IMR-90 (cell line): ENCODE measurements around the gene OR10A3. TPM values are rescaled to one million over a fixed set of nuclear protein-coding genes. Genes with fewer than 3 reads are reported as not detected.

Experiments
- ATAC-seq: fragments of 200-7000 bp; cut with Tn5 transposase; 2 replicates; pipeline ENCODE4 v1.9.1; 2020; ENCODE audit warnings: low read depth, mild to moderate bottlenecking, moderate library complexity
- BruUV-seq: library from RNA; stranded (reverse); fragments of 400-500 nt; replicated peaks from 2 replicates; lab custom pipeline; 2021; lab: Mats Ljungman, UMichigan
- CTCF ChIA-PET: fragments of 300-600 bp; formaldehyde crosslinking; extraction: SDS; loops from one replicate; lab custom pipeline; 2021; ENCODE audit warnings: antibody characterized with exemption; lab: Yijun Ruan, JAX
- POLR2A ChIA-PET: fragments of 300-600 bp; sonication (Branson Sonifier 250); formaldehyde crosslinking; loops from one replicate; lab custom pipeline; 2022; ENCODE audit warnings: antibody characterized with exemption; ENCODE audit not compliant: unreplicated experiment; lab: Charles Lee
- DNase-seq: peaks from one replicate; pipeline ENCODE4 v3.0.0; 2013
- H2AFZ ChIP-seq: replicated peaks from 2 replicates; pipeline ENCODE3; 2013; ENCODE audit warnings: low read length, mild to moderate bottlenecking; ENCODE audit not compliant: poor library complexity
- H2AK5ac ChIP-seq: 2 replicates; pipeline ENCODE4 v1.6.1; 2013; ENCODE audit warnings: low read depth, low read length, inconsistent platforms
- H2AK9ac ChIP-seq: replicated peaks from 2 replicates; pipeline ENCODE3; 2013; ENCODE audit warnings: mild to moderate bottlenecking, low read depth, low read length, moderate library complexity; ENCODE audit not compliant: poor library complexity
- H2BK120ac ChIP-seq: 2 replicates; pipeline ENCODE4 v1.6.1; 2013; ENCODE audit warnings: low read depth, low read length, inconsistent platforms
- H2BK15ac ChIP-seq: 3 replicates; pipeline ENCODE4 v1.6.1; 2013; ENCODE audit warnings: low read depth, low read length, inconsistent platforms
- H2BK20ac ChIP-seq: 2 replicates; pipeline ENCODE4 v1.6.1; 2013; ENCODE audit warnings: low read depth, mild to moderate bottlenecking, inconsistent platforms, low read length, moderate library complexity
- H2BK5ac ChIP-seq: 2 replicates; pipeline ENCODE4 v1.6.1; 2013; ENCODE audit warnings: mild to moderate bottlenecking, low read depth, low read length, inconsistent platforms; ENCODE audit not compliant: poor library complexity, severe bottlenecking
- H3K14ac ChIP-seq: replicated peaks from 2 replicates; pipeline ENCODE4 v1.6.1; 2013; ENCODE audit warnings: low read depth, low read length, inconsistent platforms
- H3K18ac ChIP-seq: 2 replicates; pipeline ENCODE4 v1.6.1; 2013; ENCODE audit warnings: low read depth, low read length, control low read depth
- H3K23ac ChIP-seq: 2 replicates; pipeline ENCODE4 v1.6.1; 2013; ENCODE audit warnings: low read depth, low read length, inconsistent platforms
- H3K27ac ChIP-seq: 2 replicates; pipeline ENCODE4 v1.5.1; 2013; ENCODE audit warnings: mild to moderate bottlenecking, control low read depth, low read length; ENCODE audit not compliant: insufficient read depth
- H3K27me3 ChIP-seq: 2 replicates; pipeline ENCODE4 v1.6.1; 2013; ENCODE audit warnings: low read length; ENCODE audit not compliant: control insufficient read depth, insufficient read depth
- H3K36me3 ChIP-seq: 2 replicates; pipeline ENCODE4 v1.6.1; 2013; ENCODE audit warnings: low read length, mixed read lengths; ENCODE audit not compliant: control insufficient read depth, insufficient read depth
- H3K4ac ChIP-seq: 2 replicates; pipeline ENCODE4 v1.6.1; 2013; ENCODE audit warnings: low read depth, low read length, inconsistent platforms
- H3K4me1 ChIP-seq: 2 replicates; pipeline ENCODE4 v1.6.1; 2013; ENCODE audit warnings: low read length, mixed read lengths; ENCODE audit not compliant: control insufficient read depth, insufficient read depth
- H3K4me2 ChIP-seq: 2 replicates; pipeline ENCODE4 v1.6.1; 2013; ENCODE audit warnings: low read depth, mild to moderate bottlenecking, control low read depth, low read length, moderate library complexity
- H3K4me3 ChIP-seq: 2 replicates; pipeline ENCODE4 v1.5.1; 2013; ENCODE audit warnings: low read depth, mild to moderate bottlenecking, control low read depth, low read length, moderate library complexity; ENCODE audit not compliant: insufficient read depth
- H3K56ac ChIP-seq: 2 replicates; pipeline ENCODE4 v1.6.1; 2013; ENCODE audit warnings: low read length, inconsistent platforms; ENCODE audit not compliant: insufficient read depth; ENCODE audit errors: extremely low read depth
- H3K79me1 ChIP-seq, 2 experiments: 2 replicates each; pipeline ENCODE4 v1.6.1; 2013; ENCODE audit warnings: low read length in 2 of 2, inconsistent platforms in 1 of 2, low read depth in 1 of 2
- H3K9ac ChIP-seq: 2 replicates; pipeline ENCODE4 v1.6.1; 2013; ENCODE audit warnings: low read depth, low read length, control low read depth
- H3K9me1 ChIP-seq: 2 replicates; pipeline ENCODE4 v1.6.1; 2013; ENCODE audit warnings: low read length, inconsistent platforms; ENCODE audit not compliant: insufficient read depth
- H3K9me3 ChIP-seq: 2 replicates; pipeline ENCODE4 v1.6.1; 2013; ENCODE audit warnings: low read length; ENCODE audit not compliant: control insufficient read depth, insufficient read depth
- H4K20me1 ChIP-seq: 2 replicates; pipeline ENCODE4 v1.6.1; 2013; ENCODE audit warnings: low read length, inconsistent platforms; ENCODE audit not compliant: insufficient read depth
- H4K5ac ChIP-seq: 2 replicates; pipeline ENCODE4 v1.6.1; 2013; ENCODE audit warnings: mild to moderate bottlenecking, low read depth, low read length, control low read depth
- H4K8ac ChIP-seq, 2 experiments: 2 replicates each; pipeline ENCODE4 v1.6.1; 2013; ENCODE audit warnings: low read depth in 2 of 2, low read length in 2 of 2, control low read depth in 1 of 2, inconsistent platforms in 1 of 2
- H4K91ac ChIP-seq: 2 replicates; pipeline ENCODE4 v1.6.1; 2013; ENCODE audit warnings: low read depth, low read length, inconsistent platforms; ENCODE audit not compliant: insufficient read depth
- CEBPB ChIP-seq: IDR thresholded peaks from 2 replicates; pipeline ENCODE4 v1.6.1; 2012; ENCODE audit warnings: low read depth, low read length, improper control_type of control experiment
- FOS ChIP-seq: fragments of 150-350 bp; IDR thresholded peaks from 2 replicates; pipeline ENCODE4 v1.6.1; 2016; ENCODE audit warnings: low read depth, low read length
- MAFK ChIP-seq: IDR thresholded peaks from 2 replicates; pipeline ENCODE4 v1.6.1; 2012; ENCODE audit warnings: low read depth, low read length, improper control_type of control experiment
- MXI1 ChIP-seq: IDR thresholded peaks from 2 replicates; pipeline ENCODE4 v1.6.1; 2012; ENCODE audit warnings: low read depth, mild to moderate bottlenecking, low read length, moderate library complexity, borderline replicate concordance
- NFE2L2 ChIP-seq: fragments of 150-350 bp; IDR thresholded peaks from 2 replicates; pipeline ENCODE4 v1.6.1; 2016; ENCODE audit warnings: low read depth, mild to moderate bottlenecking, low read length
- RCOR1 ChIP-seq: IDR thresholded peaks from 2 replicates; pipeline ENCODE4 v1.6.1; 2012; ENCODE audit warnings: mild to moderate bottlenecking, low read length, improper control_type of control experiment; ENCODE audit not compliant: insufficient replicate concordance
- RFX5 ChIP-seq: IDR thresholded peaks from 2 replicates; pipeline ENCODE4 v1.8.0; 2012; ENCODE audit warnings: low read depth, mild to moderate bottlenecking, low read length, moderate library complexity
- WGBS, 2 experiments: methylation state at CpG; one replicate each; pipeline versions ENCODE4 v1.1.5 to v1.1.7; 2013; ENCODE audit warnings: missing lambda C conversion rate in 2 of 2; ENCODE audit not compliant: insufficient read length in 1 of 2; ENCODE audit errors: extremely low coverage in 2 of 2; 5-methylcytosine and 5-hydroxymethylcytosine counted together
- dilution Hi-C: fragments of 300-500 bp; cut with HindIII; formaldehyde crosslinking; loops from one replicate; pipeline ENCODE4 v1.14.3; 2018; ENCODE audit warnings: low sequenced_read_pairs; ENCODE audit not compliant: unreplicated experiment
- in situ Hi-C: fragments of 300-500 bp; cut with MboI; formaldehyde crosslinking; loops from 3 replicates; pipeline ENCODE4 v1.14.3; 2019; ENCODE audit warnings: low sequenced_read_pairs, inconsistent platforms, mixed read lengths
- intact Hi-C: fragments of 100-400 bp; cut with micrococcal nuclease; formaldehyde crosslinking; loops from 2 replicates; pipeline ENCODE4 v1.10.0; 2022
- polyA plus RNA-seq, 3 experiments: library from polyadenylated mRNA; depleted of rRNA; stranded (reverse); fragments of >200 nt; gene quantifications; 2 replicates each; pipeline ENCODE4 v1.2.3, GENCODE V29; 2012; ENCODE audit warnings: low replicate concordance in 1 of 3
- total RNA-seq: library from RNA; depleted of rRNA; stranded (reverse); fragments of >200 nt; gene quantifications from 2 replicates; pipeline ENCODE4 v1.2.3, GENCODE V29; 2012

The OR10A3 gene
- total and polyA plus RNA-seq, 2 of the 4 experiments (the other 2 are of a cell fraction), result 0.03 TPM; not detected in 1

- TF ChIP-seq NFE2L2, result no peak
Measured at GRCh38 chr11:7981619-7982157, 40.2 kb upstream of the OR10A3 start (continued).

GRCh38 chr11:7977232-7977917, 35.9 kb upstream of the OR10A3 start:
- DNase-seq (peak; percentile 97), ATAC-seq (peak; percentile 87)
- Histone ChIP-seq H2BK15ac (no peak overlapping the region; the same call in 2 of the 3 replicates), H4K5ac (peak overlapping the region; percentile 95; the same call in 1 of the 2 replicates), H3K4me2 (peak overlapping the region; percentile 55; the same call in 1 of the 2 replicates), H2AK9ac (no peak overlapping the region), H3K79me1 (peaks cover 0 to 7% of the 10 kb centered on the region in 2 experiments; a peak in 2 of 4 replicates), H3K27me3 (no peaks in the 10 kb centered on the region), H3K18ac (peak overlapping the region; percentile 99; the same call in 1 of the 2 replicates), H3K9ac (no peak overlapping the region), H2AK5ac (no peak overlapping the region; the same call in 1 of the 2 replicates), H3K56ac (peak overlapping the region; percentile 92), H3K36me3 (no peaks in the 10 kb centered on the region), H4K20me1 (no peaks in the 10 kb centered on the region), H3K4ac (peak overlapping the region; percentile 98), H3K14ac (peak overlapping the region; percentile 94; the same call in 1 of the 2 replicates), H2BK5ac (peak overlapping the region; percentile 97), H3K9me1 (peaks cover 3% of the 10 kb centered on the region; the same call in 1 of the 2 replicates), H2BK120ac (peak overlapping the region; percentile 99), H2BK20ac (peak overlapping the region; percentile 100), H3K4me1 (peaks cover 9% of the 10 kb centered on the region; the same call in 1 of the 2 replicates), H4K8ac (peak overlapping the region; percentile 63 to 98; a peak in 3 of 4 replicates), H3K27ac (peak overlapping the region; percentile 98), H3K23ac (peak overlapping the region; percentile 98), H3K4me3 (no peak overlapping the region), H2AFZ (peak overlapping the region; percentile 36), H3K9me3 (no peaks in the 10 kb centered on the region), H4K91ac (peak overlapping the region; percentile 95)
- ChIA-PET POLR2A (interaction anchor here (0.9 to 2.1 kb wide), 3 partner anchors 9 to 69 kb away, joined by 4 to 7 read pairs (median 5); partner anchors contain the start of gene NLRP10), CTCF (interaction anchor here (0.7 to 4.3 kb wide), 4 partner anchors 9 to 84 kb away, joined by 3 to 24 read pairs (median 9); partner anchors contain the start of gene EIF3F)
- dilution Hi-C loops, result no loop called here
- TF ChIP-seq RFX5 (no peak), FOS (0 out of 2 replicates have a peak, but pooled peaks have one; percentile 15), NFE2L2 (no peak; the same call in 1 of the 2 replicates), MAFK (no peak), MXI1 (no peak), CEBPB (peak; percentile 100), RCOR1 (peak; percentile 98)
- no TSS peak for BruUV-seq
- intact Hi-C loops, result no loop called here
- WGBS, 2 experiments, result 0% methylated on average over 2 of the region's 5 CpGs; no CpG with 5 or more reads in 1 of the 2 experiments
- in situ Hi-C loops, result loop anchor here (25.0 kb wide), 1 partner anchor 415 kb away; no protein-coding TSS in a partner anchor
